ENCODE measurements around the gene STAM2.

Gene STAM2

DNA sequence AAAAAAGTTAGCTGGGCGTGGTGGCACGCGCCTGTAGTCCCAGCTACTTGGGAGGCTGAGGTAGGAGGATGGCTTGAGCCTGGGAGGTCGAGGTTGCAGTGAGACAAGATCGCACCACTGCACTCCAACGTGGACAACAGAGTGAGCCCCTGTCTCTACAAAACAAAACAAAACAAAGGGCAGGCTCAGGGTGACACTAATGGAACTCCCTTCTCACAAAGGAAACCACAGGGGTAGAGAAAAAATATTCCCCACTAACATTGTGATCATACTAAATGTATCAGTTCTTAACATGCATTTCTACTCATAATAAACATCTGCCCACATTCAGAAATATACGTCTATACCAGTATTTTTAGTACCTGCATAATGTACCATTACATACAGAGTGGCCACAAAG is 21.1 kb downstream of the STAM2 start:
- TF ChIP-seq TEAD4 (IDR thresholded peaks at IDR 0.05) (no peak), CREB1 (IDR thresholded peaks at IDR 0.05; ENCODE audit: low read depth) (no peak), EP300 (IDR thresholded peaks at IDR 0.05; ENCODE audit: borderline replicate concordance) (no peak), RAD21 (IDR thresholded peaks at IDR 0.05; ENCODE audit: low read depth) (no peak), TCF12 (IDR thresholded peaks at IDR 0.05; ENCODE audit: low read depth) (no peak), EGR1 (IDR thresholded peaks at IDR 0.05) (no peak), CEBPB (IDR thresholded peaks at IDR 0.05) (no peak), ZBTB7A (IDR thresholded peaks at IDR 0.05; ENCODE audit: low read depth) (no peak), FOXM1 (IDR thresholded peaks at IDR 0.05; ENCODE audit: borderline replicate concordance, low read depth) (no peak), TAF1 (IDR thresholded peaks at IDR 0.05; ENCODE audit: low read depth) (no peak)
- TF ChIP-seq, protein P1, sequence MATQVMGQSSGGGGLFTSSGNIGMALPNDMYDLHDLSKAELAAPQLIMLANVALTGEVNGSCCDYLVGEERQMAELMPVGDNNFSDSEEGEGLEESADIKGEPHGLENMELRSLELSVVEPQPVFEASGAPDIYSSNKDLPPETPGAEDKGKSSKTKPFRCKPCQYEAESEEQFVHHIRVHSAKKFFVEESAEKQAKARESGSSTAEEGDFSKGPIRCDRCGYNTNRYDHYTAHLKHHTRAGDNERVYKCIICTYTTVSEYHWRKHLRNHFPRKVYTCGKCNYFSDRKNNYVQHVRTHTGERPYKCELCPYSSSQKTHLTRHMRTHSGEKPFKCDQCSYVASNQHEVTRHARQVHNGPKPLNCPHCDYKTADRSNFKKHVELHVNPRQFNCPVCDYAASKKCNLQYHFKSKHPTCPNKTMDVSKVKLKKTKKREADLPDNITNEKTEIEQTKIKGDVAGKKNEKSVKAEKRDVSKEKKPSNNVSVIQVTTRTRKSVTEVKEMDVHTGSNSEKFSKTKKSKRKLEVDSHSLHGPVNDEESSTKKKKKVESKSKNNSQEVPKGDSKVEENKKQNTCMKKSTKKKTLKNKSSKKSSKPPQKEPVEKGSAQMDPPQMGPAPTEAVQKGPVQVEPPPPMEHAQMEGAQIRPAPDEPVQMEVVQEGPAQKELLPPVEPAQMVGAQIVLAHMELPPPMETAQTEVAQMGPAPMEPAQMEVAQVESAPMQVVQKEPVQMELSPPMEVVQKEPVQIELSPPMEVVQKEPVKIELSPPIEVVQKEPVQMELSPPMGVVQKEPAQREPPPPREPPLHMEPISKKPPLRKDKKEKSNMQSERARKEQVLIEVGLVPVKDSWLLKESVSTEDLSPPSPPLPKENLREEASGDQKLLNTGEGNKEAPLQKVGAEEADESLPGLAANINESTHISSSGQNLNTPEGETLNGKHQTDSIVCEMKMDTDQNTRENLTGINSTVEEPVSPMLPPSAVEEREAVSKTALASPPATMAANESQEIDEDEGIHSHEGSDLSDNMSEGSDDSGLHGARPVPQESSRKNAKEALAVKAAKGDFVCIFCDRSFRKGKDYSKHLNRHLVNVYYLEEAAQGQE (IDR thresholded peaks at IDR 0.05; ENCODE audit: low read depth): no peak
- TF ChIP-seq, protein P2, sequence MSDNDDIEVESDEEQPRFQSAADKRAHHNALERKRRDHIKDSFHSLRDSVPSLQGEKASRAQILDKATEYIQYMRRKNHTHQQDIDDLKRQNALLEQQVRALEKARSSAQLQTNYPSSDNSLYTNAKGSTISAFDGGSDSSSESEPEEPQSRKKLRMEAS (IDR thresholded peaks at IDR 0.05): no peak
- TF ChIP-seq, protein P3, sequence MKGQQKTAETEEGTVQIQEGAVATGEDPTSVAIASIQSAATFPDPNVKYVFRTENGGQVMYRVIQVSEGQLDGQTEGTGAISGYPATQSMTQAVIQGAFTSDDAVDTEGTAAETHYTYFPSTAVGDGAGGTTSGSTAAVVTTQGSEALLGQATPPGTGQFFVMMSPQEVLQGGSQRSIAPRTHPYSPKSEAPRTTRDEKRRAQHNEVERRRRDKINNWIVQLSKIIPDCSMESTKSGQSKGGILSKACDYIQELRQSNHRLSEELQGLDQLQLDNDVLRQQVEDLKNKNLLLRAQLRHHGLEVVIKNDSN (IDR thresholded peaks at IDR 0.05): no peak

DNA sequence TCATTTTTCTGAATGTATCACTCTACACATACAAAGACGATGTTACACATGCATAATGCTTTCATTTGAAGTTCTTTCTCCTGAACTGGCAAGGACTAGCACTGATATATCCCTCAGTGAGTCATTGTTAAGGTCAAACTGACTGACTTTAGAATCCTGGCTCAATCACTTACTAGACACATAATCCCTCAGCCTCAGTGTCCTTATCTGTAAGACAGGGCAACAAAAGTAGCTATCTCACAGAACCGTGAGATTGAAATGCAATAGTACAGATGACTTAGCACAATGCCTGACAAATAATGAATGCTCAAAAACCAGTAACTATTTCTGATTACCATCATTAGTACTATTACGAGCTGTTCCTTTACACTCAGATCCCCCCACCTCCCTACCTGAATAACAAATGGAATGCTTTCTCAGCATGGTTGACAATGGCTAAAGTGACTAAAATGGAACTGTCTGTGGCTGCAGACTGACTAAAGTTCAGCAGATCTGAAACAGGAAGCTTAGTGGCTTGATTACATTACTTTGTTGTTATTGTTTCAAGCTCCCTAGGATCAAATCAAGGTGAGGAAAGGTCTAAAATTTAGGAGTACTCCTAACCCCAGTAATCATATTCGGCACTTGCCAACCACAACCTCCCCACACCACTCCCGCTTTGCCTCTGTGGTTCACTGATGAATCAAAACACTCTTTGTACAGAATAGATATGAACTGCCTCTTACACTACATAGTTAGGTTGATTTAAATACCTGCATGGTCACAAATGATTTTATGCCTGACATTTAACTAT is 40.9 kb downstream of the STAM2 start:
- TF ChIP-seq, protein P1 (IDR thresholded peaks at IDR 0.05; ENCODE audit: low read depth): no peak
- no peak for TF ChIP-seq NFIC (IDR thresholded peaks at IDR 0.05)
- no peak for TF ChIP-seq EP300 (IDR thresholded peaks at IDR 0.05; ENCODE audit: borderline replicate concordance)
- TF ChIP-seq CEBPB (IDR thresholded peaks at IDR 0.05): no peak
- TF ChIP-seq RAD21 (IDR thresholded peaks at IDR 0.05; ENCODE audit: low read depth): no peak
- TF ChIP-seq EGR1 (IDR thresholded peaks at IDR 0.05): no peak
- no peak for TF ChIP-seq FOXM1 (IDR thresholded peaks at IDR 0.05; ENCODE audit: borderline replicate concordance, low read depth)

DNA sequence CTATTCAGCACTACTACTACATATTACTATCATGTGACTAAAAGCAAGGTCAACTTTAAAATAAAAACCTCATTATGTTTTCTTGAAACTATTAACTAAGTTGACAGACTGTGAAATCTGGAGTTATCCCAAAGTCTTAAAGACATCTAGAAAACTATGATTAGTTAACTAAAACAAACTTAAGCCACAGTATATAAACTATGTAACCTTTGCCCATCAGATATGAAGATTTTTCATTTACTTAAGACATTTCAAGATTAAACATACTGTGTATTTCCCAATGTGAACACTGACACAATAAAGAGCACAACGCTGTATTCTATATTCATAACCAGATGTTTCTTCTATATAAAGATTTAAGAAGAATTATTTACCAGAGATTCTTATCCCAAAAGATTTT is 43.3 kb downstream of the STAM2 start:
- TF ChIP-seq, protein P2 (IDR thresholded peaks at IDR 0.05): no peak
- no peak for TF ChIP-seq TEAD4 (IDR thresholded peaks at IDR 0.05)
- TF ChIP-seq FOXM1 (IDR thresholded peaks at IDR 0.05; ENCODE audit: borderline replicate concordance, low read depth): no peak
- TF ChIP-seq EP300 (IDR thresholded peaks at IDR 0.05; ENCODE audit: borderline replicate concordance): no peak
- TF ChIP-seq, protein P3 (IDR thresholded peaks at IDR 0.05): no peak
- TF ChIP-seq YY1 (IDR thresholded peaks at IDR 0.05; ENCODE audit: low read depth): no peak
- no peak for TF ChIP-seq NFIC (IDR thresholded peaks at IDR 0.05)
- no peak for TF ChIP-seq ZBTB7A (IDR thresholded peaks at IDR 0.05; ENCODE audit: low read depth)
- TF ChIP-seq TAF1 (IDR thresholded peaks at IDR 0.05; ENCODE audit: low read depth): no peak

DNA sequence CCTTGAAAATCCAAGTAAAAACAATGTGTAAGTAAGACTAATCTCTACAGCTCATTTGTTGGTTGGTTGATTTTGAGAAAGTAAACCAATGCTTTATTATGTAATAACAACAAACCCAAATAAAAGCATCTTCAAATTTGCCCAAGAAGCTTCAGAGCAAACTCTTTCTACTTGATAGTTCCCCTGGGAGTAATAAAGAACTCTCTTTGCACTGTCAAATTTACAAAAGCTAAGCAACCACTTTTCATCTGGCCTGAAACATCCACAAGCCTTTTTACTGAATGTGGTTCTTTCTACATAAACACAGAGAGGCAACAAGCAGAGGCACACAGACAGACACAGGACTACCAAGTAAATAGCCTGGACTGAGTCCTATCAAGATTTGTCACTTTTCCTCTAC is 47.9 kb downstream of the STAM2 start:
- TF ChIP-seq EGR1 (IDR thresholded peaks at IDR 0.05) (no peak), FOXM1 (IDR thresholded peaks at IDR 0.05; ENCODE audit: borderline replicate concordance, low read depth) (no peak), TCF12 (IDR thresholded peaks at IDR 0.05; ENCODE audit: low read depth) (no peak), CEBPB (IDR thresholded peaks at IDR 0.05) (no peak), TEAD4 (IDR thresholded peaks at IDR 0.05) (no peak), NFIC (IDR thresholded peaks at IDR 0.05) (no peak), TAF1 (IDR thresholded peaks at IDR 0.05; ENCODE audit: low read depth) (no peak), ZBTB7A (IDR thresholded peaks at IDR 0.05; ENCODE audit: low read depth) (no peak), EP300 (IDR thresholded peaks at IDR 0.05; ENCODE audit: borderline replicate concordance) (no peak), CREB1 (IDR thresholded peaks at IDR 0.05; ENCODE audit: low read depth) (no peak), YY1 (IDR thresholded peaks at IDR 0.05; ENCODE audit: low read depth) (no peak), RAD21 (IDR thresholded peaks at IDR 0.05; ENCODE audit: low read depth) (no peak)
- TF ChIP-seq, protein P1 (IDR thresholded peaks at IDR 0.05; ENCODE audit: low read depth): no peak
- TF ChIP-seq, protein P3 (IDR thresholded peaks at IDR 0.05): no peak
- TF ChIP-seq, protein P2 (IDR thresholded peaks at IDR 0.05): no peak
